Measurements from ENCODE around the gene CADM3. TPM values are rescaled to one million over a fixed set of nuclear protein-coding genes. Genes with fewer than 3 reads are reported as not detected.

CADM3 gene
- total and polyA plus RNA-seq, 2 donors (not counting 3 experiments of a cell fraction or from before 2014, with no cell fraction given), result 2.7 to 6.0 TPM

GRCh38 chr1:159229896-159230295 is 58.5 kb downstream of the CADM3 start:
- H3K27me3 ChIP-seq (ENCODE audit: control insufficient read depth in 2 of 2, insufficient read depth in 2 of 2, low read length in 2 of 2), result no peaks in the 10 kb centered on the region
- CTCF ChIA-PET, result interaction anchor here (0.8 to 2.7 kb wide), 10 partner anchors 10 to 569 kb away, joined by 3 to 16 read pairs (median 4); no protein-coding TSS in a partner anchor
- H3K9ac ChIP-seq (replicated peaks; ENCODE audit: extremely low read depth, insufficient read depth, low read length), result no peak overlapping the region
- H3K4me1 ChIP-seq (ENCODE audit: control insufficient read depth, extremely low read depth, insufficient read depth, low read length), result no peaks in the 10 kb centered on the region
- no peak overlapping the region for H3K4me3 ChIP-seq (replicated peaks in 1 of 3; ENCODE audit: insufficient read depth in 1 of 3, low read depth in 1 of 3, low read length in 3 of 3)
- dilution Hi-C loops (cut with MboI; ENCODE audit: extremely low pct_ligation_motif_present, low sequenced_read_pairs) (no loop called here), intact Hi-C loops (cut with micrococcal nuclease) (no loop called here)
- POLR2A ChIA-PET, result no interaction called here
- no peaks in the 10 kb centered on the region for H4K20me1 ChIP-seq (replicated peaks; ENCODE audit: control insufficient read depth, extremely low read depth, insufficient read depth, low read length)
- no peaks in the 10 kb centered on the region for H3K36me3 ChIP-seq (ENCODE audit: control insufficient read depth in 2 of 2, extremely low read depth in 1 of 2, insufficient read depth in 2 of 2, low read length in 2 of 2)
- DNase-seq (ENCODE audit: low read depth, low spot score), result peak; percentile 33
- FAIRE-seq, result no peak
- H3K79me2 ChIP-seq (ENCODE audit: control insufficient read depth, insufficient read depth, low read length), result no peaks in the 10 kb centered on the region
- TF ChIP-seq JUN (IDR thresholded peaks at IDR 0.05; ENCODE audit: borderline replicate concordance, insufficient read depth, insufficient read length, low read depth) (no peak), POLR2A (IDR thresholded peaks at IDR 0.05; ENCODE audit: low read depth, low read length) (no peak), GATA2 (IDR thresholded peaks at IDR 0.05; ENCODE audit: insufficient read depth, insufficient read length, low read depth, low read length) (peak; percentile 57)
- TF ChIP-seq, protein P1, sequence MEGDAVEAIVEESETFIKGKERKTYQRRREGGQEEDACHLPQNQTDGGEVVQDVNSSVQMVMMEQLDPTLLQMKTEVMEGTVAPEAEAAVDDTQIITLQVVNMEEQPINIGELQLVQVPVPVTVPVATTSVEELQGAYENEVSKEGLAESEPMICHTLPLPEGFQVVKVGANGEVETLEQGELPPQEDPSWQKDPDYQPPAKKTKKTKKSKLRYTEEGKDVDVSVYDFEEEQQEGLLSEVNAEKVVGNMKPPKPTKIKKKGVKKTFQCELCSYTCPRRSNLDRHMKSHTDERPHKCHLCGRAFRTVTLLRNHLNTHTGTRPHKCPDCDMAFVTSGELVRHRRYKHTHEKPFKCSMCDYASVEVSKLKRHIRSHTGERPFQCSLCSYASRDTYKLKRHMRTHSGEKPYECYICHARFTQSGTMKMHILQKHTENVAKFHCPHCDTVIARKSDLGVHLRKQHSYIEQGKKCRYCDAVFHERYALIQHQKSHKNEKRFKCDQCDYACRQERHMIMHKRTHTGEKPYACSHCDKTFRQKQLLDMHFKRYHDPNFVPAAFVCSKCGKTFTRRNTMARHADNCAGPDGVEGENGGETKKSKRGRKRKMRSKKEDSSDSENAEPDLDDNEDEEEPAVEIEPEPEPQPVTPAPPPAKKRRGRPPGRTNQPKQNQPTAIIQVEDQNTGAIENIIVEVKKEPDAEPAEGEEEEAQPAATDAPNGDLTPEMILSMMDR (IDR thresholded peaks at IDR 0.05; ENCODE audit: extremely low read depth in 1 of 2, insufficient read depth in 1 of 2, low read depth in 1 of 2, low read length in 2 of 2), result no peak
- H3K9me3 ChIP-seq (replicated peaks; ENCODE audit: control insufficient read depth, insufficient read depth, low read length), result no peaks in the 10 kb centered on the region
- BruUV-seq (replicated peaks), result no TSS peak
- no peaks in the 10 kb centered on the region for H3K9me1 ChIP-seq (replicated peaks; ENCODE audit: control insufficient read depth, extremely low read depth, insufficient read depth, low read length)
- H3K4me2 ChIP-seq (ENCODE audit: insufficient read depth, low read length), result no peak overlapping the region
- H3K27ac ChIP-seq (ENCODE audit: insufficient read depth, low read depth, low read length), result no peak overlapping the region
- H2AFZ ChIP-seq (ENCODE audit: low read depth, low read length), result no peak overlapping the region

DNA sequence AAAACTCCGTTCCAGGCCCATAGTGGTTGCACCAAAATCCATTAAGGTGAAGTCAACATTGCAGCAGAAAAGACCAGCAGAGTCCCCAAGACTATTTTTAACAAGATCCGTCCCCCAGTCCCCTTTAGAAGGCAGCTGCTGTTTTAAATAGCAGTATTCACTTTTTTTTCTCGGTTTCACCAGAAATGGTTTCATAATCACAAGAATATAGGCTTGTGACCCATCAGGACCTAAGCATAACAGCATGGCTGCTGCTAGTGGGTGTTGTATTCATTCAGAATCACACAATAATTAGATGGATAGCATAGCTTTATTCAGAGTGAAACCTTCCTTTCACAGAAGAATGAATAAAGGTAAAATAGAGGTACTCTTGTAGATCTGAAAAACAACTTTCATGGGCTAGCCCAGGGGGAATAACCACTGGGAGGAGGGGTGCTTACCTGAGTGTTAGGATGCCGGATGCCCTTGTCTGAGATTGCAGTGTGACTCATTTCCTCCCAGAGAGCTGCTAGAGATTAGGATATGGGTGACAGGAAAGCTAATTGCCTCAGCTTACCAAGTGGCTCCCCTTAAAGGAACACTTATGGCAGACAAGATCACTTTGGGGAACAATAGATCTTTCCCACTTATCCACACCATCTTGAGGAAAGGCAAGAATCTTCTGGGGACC is 68.3 kb downstream of the CADM3 start:
- Histone ChIP-seq H2AFZ (ENCODE audit: low read depth, low read length) (no peak overlapping the region), H3K27ac (ENCODE audit: insufficient read depth, low read depth, low read length) (no peak overlapping the region), H3K4me1 (ENCODE audit: control insufficient read depth, extremely low read depth, insufficient read depth, low read length) (peaks cover 8% of the 10 kb centered on the region), H4K20me1 (replicated peaks; ENCODE audit: control insufficient read depth, extremely low read depth, insufficient read depth, low read length) (no peaks in the 10 kb centered on the region), H3K9me3 (replicated peaks; ENCODE audit: control insufficient read depth, insufficient read depth, low read length) (no peaks in the 10 kb centered on the region), H3K27me3 (ENCODE audit: control insufficient read depth in 2 of 2, insufficient read depth in 2 of 2, low read length in 2 of 2) (no peaks in the 10 kb centered on the region), H3K9me1 (replicated peaks; ENCODE audit: control insufficient read depth, extremely low read depth, insufficient read depth, low read length) (no peaks in the 10 kb centered on the region), H3K4me3 (replicated peaks in 1 of 3; ENCODE audit: insufficient read depth in 1 of 3, low read depth in 1 of 3, low read length in 3 of 3) (no peak overlapping the region), H3K79me2 (ENCODE audit: control insufficient read depth, insufficient read depth, low read length) (no peaks in the 10 kb centered on the region), H3K9ac (replicated peaks; ENCODE audit: extremely low read depth, insufficient read depth, low read length) (no peak overlapping the region), H3K4me2 (ENCODE audit: insufficient read depth, low read length) (no peak overlapping the region), H3K36me3 (ENCODE audit: control insufficient read depth in 2 of 2, extremely low read depth in 1 of 2, insufficient read depth in 2 of 2, low read length in 2 of 2) (no peaks in the 10 kb centered on the region)
- no TSS peak for BruUV-seq (replicated peaks)
- TF ChIP-seq POLR2A (IDR thresholded peaks at IDR 0.05; ENCODE audit: low read depth, low read length) (no peak), GATA2 (IDR thresholded peaks at IDR 0.05; ENCODE audit: insufficient read depth, insufficient read length, low read depth, low read length) (peak; percentile 30), POLR2AphosphoS5 (IDR thresholded peaks at IDR 0.05; ENCODE audit: insufficient read depth, low read depth, low read length) (peak; percentile 33)
- DNase-seq (ENCODE audit: low read depth, low spot score) (peak; percentile 18), FAIRE-seq (peak; percentile 12)
- intact Hi-C loops (cut with micrococcal nuclease), result no loop called here
- dilution Hi-C loops (cut with MboI; ENCODE audit: extremely low pct_ligation_motif_present, low sequenced_read_pairs), result no loop called here
- CTCF ChIA-PET, result interaction anchor here (0.8 to 2.0 kb wide), 4 partner anchors 10 to 536 kb away, joined by 3 to 7 read pairs (median 3); no protein-coding TSS in a partner anchor
- POLR2A ChIA-PET, result no interaction called here
